NCI-H774 (cell line): Measurements from ENCODE around the gene RPL29.
"Not testable (repeated sequence)": the region's sequence is repeated elsewhere in the genome, so short reads cannot be mapped to it uniquely, and the experiment has no call there.

Source experiments
- DNase-seq: peaks from one replicate; lab custom pipeline; 2025; lab: John Stamatoyannopoulos, UW

RPL29 gene

GRCh38 chr3:52005571-52005986 lies 9.9 kb upstream of the RPL29 start:
- DNase-seq = no peak

GRCh38 chr3:52004906-52005395 lies 9.3 kb upstream of the RPL29 start:
- no peak for DNase-seq

GRCh38 chr3:52004163-52004787 lies 8.6 kb upstream of the RPL29 start:
- no peak for DNase-seq

- DNase-seq = no peak
Observed at GRCh38 chr3:52002748-52003147, 7.1 kb upstream of the RPL29 start.

GRCh38 chr3:52001443-52001974 lies 5.8 kb upstream of the RPL29 start:
- DNase-seq = peak; percentile 21

- DNase-seq = no peak
Observed at GRCh38 chr3:51999846-52000245, 4.2 kb upstream of the RPL29 start.

- no peak for DNase-seq
Observed at GRCh38 chr3:51998774-51999173, 3.1 kb upstream of the RPL29 start.

GRCh38 chr3:51997935-51998596 lies 2.4 kb upstream of the RPL29 start:
- no peak for DNase-seq

GRCh38 chr3:51997172-51997571 lies 1.5 kb upstream of the RPL29 start:
- no peak for DNase-seq

- no peak for DNase-seq
Observed at GRCh38 chr3:51994530-51994929, 1.2 kb downstream of the RPL29 start.

GRCh38 chr3:51993657-51994056 lies 2.0 kb downstream of the RPL29 start:
- DNase-seq = not testable (repeated sequence)

GRCh38 chr3:51992017-51992682 lies 3.5 kb downstream of the RPL29 start:
- no peak for DNase-seq

GRCh38 chr3:51990501-51990971 lies 5.2 kb downstream of the RPL29 start:
- DNase-seq = not testable (repeated sequence)

GRCh38 chr3:51988286-51989146 lies 7.2 kb downstream of the RPL29 start:
- no peak for DNase-seq

GRCh38 chr3:51987568-51987967 lies 8.1 kb downstream of the RPL29 start:
- no peak for DNase-seq

GRCh38 chr3:51986010-51986947 lies 9.4 kb downstream of the RPL29 start:
- DNase-seq = no peak

GRCh38 chr3:51985063-51985462 lies 10.6 kb downstream of the RPL29 start:
- no peak for DNase-seq

GRCh38 chr3:51984269-51984647 lies 11.4 kb downstream of the RPL29 start:
- DNase-seq = no peak

GRCh38 chr3:51983578-51984268 lies 12.0 kb downstream of the RPL29 start:
- DNase-seq = no peak
